GM18867 (cell line): Measurements from ENCODE around the gene MRO.

ENCODE experiments used
- ATAC-seq: cut with Tn5 transposase; IDR thresholded peaks from one replicate; pipeline ENCODE4 v1.9.1; 2021; ENCODE audit warnings: mild to moderate bottlenecking, moderate library complexity; ENCODE audit not compliant: unreplicated experiment

MRO gene

DNA sequence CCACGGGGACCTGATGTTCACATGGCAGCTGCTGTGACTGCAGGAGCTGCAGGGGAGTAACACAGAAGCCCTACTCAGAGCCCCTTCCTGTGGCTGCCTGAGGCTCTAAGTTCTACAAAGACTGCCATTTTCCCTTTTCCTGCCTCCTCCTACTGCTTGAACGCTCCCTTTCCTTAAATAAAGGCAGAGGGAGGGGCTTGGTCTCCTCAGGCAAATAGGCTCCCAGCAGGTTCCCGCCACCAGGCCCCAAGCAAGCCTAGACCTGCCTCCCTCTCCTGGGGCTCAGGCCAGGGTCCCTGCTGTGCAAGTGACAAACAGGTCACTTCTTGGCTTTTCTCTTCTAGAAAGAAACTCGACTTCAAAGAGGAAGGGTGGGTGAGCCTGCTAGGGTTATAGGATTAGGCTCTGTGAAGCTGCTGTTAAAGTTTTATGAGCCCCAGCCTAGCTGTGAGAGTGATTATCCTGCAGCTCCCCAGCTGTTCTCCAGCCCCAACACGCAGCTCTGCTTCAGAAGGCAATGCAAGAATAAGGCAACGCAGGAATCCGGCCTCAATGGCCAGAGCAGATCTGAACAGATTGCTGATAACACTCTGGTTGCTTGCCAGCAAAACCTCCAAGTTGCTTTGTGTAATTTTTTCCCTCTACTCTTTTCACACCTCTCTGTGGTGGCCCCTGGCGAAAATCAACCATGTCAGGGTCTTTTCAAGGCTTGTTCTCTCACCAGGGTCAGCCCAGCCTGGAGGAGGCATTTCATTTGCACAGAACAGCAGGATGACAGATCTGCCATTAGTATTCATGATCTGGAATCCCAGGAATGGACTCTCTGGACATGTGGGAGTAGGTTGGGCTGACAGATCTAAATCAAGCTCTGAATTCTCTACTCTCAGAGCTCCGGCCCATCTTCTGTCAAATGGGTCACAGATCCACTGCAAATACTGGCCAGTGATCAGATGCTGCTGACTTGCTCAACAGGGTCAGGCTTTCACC is 71.3 kb downstream of the MRO start:
- no peak for ATAC-seq

DNA sequence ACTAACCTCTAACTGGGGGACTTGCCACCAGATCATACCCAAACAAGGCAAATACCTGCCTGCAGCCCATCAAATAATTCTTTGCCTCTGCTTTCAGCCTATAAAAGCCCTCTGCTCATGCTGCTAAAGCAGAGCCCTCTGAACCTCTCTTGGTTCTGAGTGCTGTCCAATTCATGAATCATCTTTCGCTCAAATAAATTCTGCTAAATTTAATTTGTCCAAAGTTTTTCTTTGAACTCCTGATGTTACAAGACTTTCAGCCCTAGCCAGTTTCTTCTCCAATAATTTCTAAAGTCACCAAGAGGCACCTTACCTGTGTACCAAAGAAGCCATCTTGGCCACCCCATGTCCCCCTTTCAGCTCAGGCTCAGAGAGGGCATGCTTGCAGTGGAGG is 72.0 kb downstream of the MRO start:
- ATAC-seq, result no peak

DNA sequence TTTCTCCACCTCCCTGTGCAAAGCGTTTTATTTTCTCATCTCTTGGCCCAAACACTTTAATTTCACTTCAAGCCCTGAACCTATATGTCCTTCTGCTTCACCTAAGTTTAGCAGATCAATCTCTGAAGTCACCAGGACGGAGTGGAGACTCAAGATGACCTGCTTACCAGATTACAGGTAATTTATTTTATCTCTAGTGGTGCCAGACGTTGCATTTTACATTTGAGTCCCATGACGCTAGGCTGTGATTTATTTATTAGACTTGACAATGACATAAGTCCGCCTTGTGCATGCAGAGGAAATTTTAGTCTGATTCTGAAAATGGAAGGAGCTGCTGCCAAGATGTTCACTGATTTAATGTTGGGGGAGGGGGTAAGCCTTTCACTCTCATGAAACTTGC is 73.9 kb downstream of the MRO start:
- ATAC-seq, result no peak
